Endothelial cell of umbilical vein (primary cell): ENCODE measurements around the gene TYK2. TPM values are rescaled to one million over a fixed set of nuclear protein-coding genes. Genes with fewer than 3 reads are reported as not detected.

Experiments used
- BruUV-seq: library from RNA; stranded (reverse); fragments of 400-500 nt; replicated peaks from 2 replicates; lab custom pipeline; 2021; lab: Mats Ljungman, UMichigan
- CTCF ChIA-PET: fragments of 300-600, 350-600 bp; sonication (Branson Sonifier 250); formaldehyde crosslinking; loops from one replicate; lab custom pipeline; 2021; ENCODE audit warnings: antibody characterized with exemption, inconsistent platforms; lab: Charles Lee
- POLR2A ChIA-PET: fragments of 300-600, 350-600 bp; sonication (Branson Sonifier 250); formaldehyde crosslinking; loops from one replicate; lab custom pipeline; 2021; ENCODE audit warnings: antibody characterized with exemption, inconsistent platforms; lab: Charles Lee
- DNase-seq: peaks from one replicate; pipeline ENCODE4 v3.0.0-alpha.2; 2011; ENCODE audit warnings: low read depth, low spot score
- FAIRE-seq: peaks from 2 replicates; lab custom pipeline; 2011; peaks lifted over from hg19 to GRCh38; lab: Jason Lieb, UNC
- H2AFZ ChIP-seq: 2 replicates; pipeline ENCODE4 v1.6.0; 2012; ENCODE audit warnings: low read depth, low read length, control low read depth, inconsistent platforms
- H3K27ac ChIP-seq: 2 replicates; pipeline ENCODE4 v1.5.1; 2011; ENCODE audit warnings: low read depth, mild to moderate bottlenecking, control low read depth, low read length, moderate library complexity; ENCODE audit not compliant: insufficient read depth
- H3K27me3 ChIP-seq, 2 experiments: 2 replicates each; pipeline versions ENCODE4 v1.6.0 to v1.6.1; 2011; ENCODE audit warnings: low read length in 2 of 2, mixed read lengths in 1 of 2; ENCODE audit not compliant: control insufficient read depth in 2 of 2, insufficient read depth in 2 of 2
- H3K36me3 ChIP-seq, 2 experiments: 2 replicates in 1 of 2; 3 replicates in 1 of 2; pipeline ENCODE4 v1.5.1; 2011; ENCODE audit warnings: low read length in 2 of 2, mild to moderate bottlenecking in 1 of 2, moderate library complexity in 1 of 2; ENCODE audit not compliant: control insufficient read depth in 2 of 2, insufficient read depth in 2 of 2; ENCODE audit errors: extremely low read depth in 1 of 2
- H3K4me1 ChIP-seq: 3 replicates; pipeline ENCODE4 v1.5.1; 2011; ENCODE audit warnings: mild to moderate bottlenecking, low read length; ENCODE audit not compliant: control insufficient read depth, insufficient read depth; ENCODE audit errors: extremely low read depth
- H3K4me2 ChIP-seq: 2 replicates; pipeline ENCODE4 v1.6.1; 2011; ENCODE audit warnings: low read length, control low read depth, mixed read lengths; ENCODE audit not compliant: insufficient read depth
- H3K4me3 ChIP-seq, 3 experiments: fragments of 200-600 bp in 1 of 3; sonication (generic), shearing (Covaris generic) in 1 of 3; replicated peaks in 1 of 3; 2 replicates each; pipeline ENCODE4 v1.5.1; 2011 to 2016; ENCODE audit warnings: control low read depth in 3 of 3, low read length in 3 of 3, mild to moderate bottlenecking in 2 of 3, inconsistent platforms in 1 of 3, low read depth in 1 of 3, moderate library complexity in 1 of 3; ENCODE audit not compliant: insufficient read depth in 1 of 3
- H3K79me2 ChIP-seq: 2 replicates; pipeline ENCODE4 v1.6.0; 2012; ENCODE audit warnings: low read length, inconsistent platforms; ENCODE audit not compliant: control insufficient read depth, insufficient read depth
- H3K9ac ChIP-seq: replicated peaks from 2 replicates; pipeline ENCODE3; 2011; ENCODE audit warnings: low read length, control low read depth; ENCODE audit not compliant: insufficient read depth; ENCODE audit errors: extremely low read depth
- H3K9me1 ChIP-seq: replicated peaks from 3 replicates; pipeline ENCODE4 v1.6.0; 2011; ENCODE audit warnings: mild to moderate bottlenecking, low read length; ENCODE audit not compliant: control insufficient read depth, insufficient read depth; ENCODE audit errors: extremely low read depth
- H3K9me3 ChIP-seq: replicated peaks from 2 replicates; pipeline ENCODE4 v1.5.1; 2012; ENCODE audit warnings: low read length, inconsistent platforms; ENCODE audit not compliant: control insufficient read depth, insufficient read depth
- H4K20me1 ChIP-seq: replicated peaks from 2 replicates; pipeline ENCODE3; 2011; ENCODE audit warnings: mild to moderate bottlenecking, low read length; ENCODE audit not compliant: control insufficient read depth, insufficient read depth; ENCODE audit errors: extremely low read depth
- CTCF ChIP-seq, 2 donors: IDR thresholded peaks; 1 replicate in 1 of 2; 2 replicates in 1 of 2; pipeline ENCODE4 v1.5.1; 2011; ENCODE audit warnings: low read length in 2 of 2, mild to moderate bottlenecking in 2 of 2, moderate library complexity in 2 of 2, control low read depth in 1 of 2, inconsistent platforms in 1 of 2, low read depth in 1 of 2; ENCODE audit not compliant: insufficient read depth in 1 of 2; ENCODE audit errors: extremely low read depth in 1 of 2
- EZH2 ChIP-seq: IDR thresholded peaks from 2 replicates; pipeline ENCODE4 v1.6.1; 2012; ENCODE audit warnings: borderline replicate concordance, low read depth, mild to moderate bottlenecking, moderate library complexity, low read length, inconsistent platforms; ENCODE audit not compliant: severe bottlenecking
- GATA2 ChIP-seq: IDR thresholded peaks from 2 replicates; pipeline ENCODE4 v1.7.0; 2011; ENCODE audit warnings: low read depth, mild to moderate bottlenecking, moderate library complexity, mixed read lengths, low read length; ENCODE audit not compliant: insufficient read length, insufficient read depth
- JUN ChIP-seq: IDR thresholded peaks from 2 replicates; pipeline ENCODE4 v1.6.1; 2011; ENCODE audit warnings: borderline replicate concordance, low read depth; ENCODE audit not compliant: insufficient read length, insufficient read depth
- MAX ChIP-seq: IDR thresholded peaks from 2 replicates; pipeline ENCODE4 v1.6.1; 2011; ENCODE audit not compliant: insufficient read depth, insufficient read length
- MYC ChIP-seq: IDR thresholded peaks from one replicate; pipeline ENCODE4 v1.6.1; 2011; ENCODE audit warnings: mild to moderate bottlenecking, low read depth, low read length
- POLR2A ChIP-seq: IDR thresholded peaks from 2 replicates; pipeline ENCODE4 v1.6.1; 2012; ENCODE audit warnings: low read depth, mild to moderate bottlenecking, control low read depth, low read length
- POLR2AphosphoS5 ChIP-seq: IDR thresholded peaks from 2 replicates; pipeline ENCODE4 v1.6.1; 2012; ENCODE audit warnings: low read depth, mild to moderate bottlenecking, control low read depth, low read length, moderate library complexity; ENCODE audit not compliant: insufficient read depth
- dilution Hi-C: fragments of 300-500 bp; cut with MboI; formaldehyde crosslinking; loops from one replicate; pipeline ENCODE4 v1.15.0; 2019; ENCODE audit warnings: low sequenced_read_pairs; ENCODE audit not compliant: extremely low pct_ligation_motif_present
- intact Hi-C: fragments of 100-400 bp; cut with micrococcal nuclease; formaldehyde crosslinking; loops from one replicate; pipeline ENCODE4 v1.10.0; 2022
- polyA plus RNA-seq, 4 experiments: library from polyadenylated mRNA; depleted of rRNA in 3 of 4; stranded (reverse) in 3 of 4; unstranded in 1 of 4; fragments of >200 nt; gene quantifications; 2 replicates each; pipeline versions ENCODE4 v1.2.1 to v1.2.3, GENCODE V29; 2011 to 2012; ENCODE audit warnings: missing spikeins in 1 of 4
- total RNA-seq: library from RNA; stranded (reverse); gene quantifications from 2 replicates; pipeline ENCODE4 v1.2.3, GENCODE V29; 2021

Gene TYK2
- total and polyA plus RNA-seq, 2 donors (not counting 3 experiments of a cell fraction or from before 2014, with no cell fraction given): 92.9 to 138 TPM

GRCh38 chr19:10408511-10409283 lies 28.3 kb upstream of the TYK2 start:
- H3K9ac ChIP-seq: no peak overlapping the region
- intact Hi-C loops: no loop called here
- POLR2A ChIA-PET: no interaction called here

More at GRCh38 chr19:10408511-10409283, 28.3 kb upstream of the TYK2 start:
- peaks cover 5% of the 10 kb centered on the region for H3K4me1 ChIP-seq
- FAIRE-seq: no peak
- CTCF ChIA-PET: interaction anchor here (0.6 to 8.3 kb wide), 3 partner anchors 6 to 23 kb away, joined by 3 to 108 read pairs (median 3); no protein-coding TSS in a partner anchor
- dilution Hi-C loops: no loop called here
- no TSS peak for BruUV-seq
- H3K4me2 ChIP-seq: no peak overlapping the region
- DNase-seq: no peak
- H4K20me1 ChIP-seq: no peaks in the 10 kb centered on the region
- H3K9me1 ChIP-seq: no peaks in the 10 kb centered on the region
- H3K27me3 ChIP-seq: peaks cover 14 to 26% of the 10 kb centered on the region in 2 experiments
- H3K36me3 ChIP-seq: no peaks in the 10 kb centered on the region
- no peaks in the 10 kb centered on the region for H3K79me2 ChIP-seq
- no peak overlapping the region for H3K4me3 ChIP-seq
- H3K27ac ChIP-seq: no peak overlapping the region
- H3K9me3 ChIP-seq: no peaks in the 10 kb centered on the region
- no peak for TF ChIP-seq POLR2A
- no peak for TF ChIP-seq CTCF (IDR thresholded peaks at IDR 0.05; ENCODE audit: extremely low read depth in 1 of 2, insufficient read depth in 1 of 2, low read depth in 1 of 2, low read length in 2 of 2)
- TF ChIP-seq POLR2AphosphoS5: no peak
- no peak for TF ChIP-seq GATA2
- TF ChIP-seq MAX: no peak
- no peak for TF ChIP-seq MYC
- TF ChIP-seq JUN: no peak
- TF ChIP-seq EZH2: no peak
- no peak overlapping the region for H2AFZ ChIP-seq
